Hepatocyte (in vitro differentiated cells): ENCODE data around the gene IL17RB. TPM values are rescaled to one million over a fixed set of nuclear protein-coding genes. Genes with fewer than 3 reads are reported as not detected.
A peak's percentile ranks its signal among the peaks of the same experiment; 100 is the strongest.

Experiments
- DNase-seq: peaks from one replicate; pipeline ENCODE4 v3.0.0-alpha.2; 2016; ENCODE audit warnings: low spot score
- H2AFZ ChIP-seq: fragments of 200-600 bp; sonication (generic); 2 replicates; pipeline ENCODE4 v1.6.0; 2016; ENCODE audit warnings: antibody characterized with exemption, mild to moderate bottlenecking
- H3K27ac ChIP-seq: fragments of 200-600 bp; sonication (generic); 2 replicates; pipeline ENCODE4 v1.5.1; 2016; ENCODE audit warnings: mild to moderate bottlenecking
- H3K27me3 ChIP-seq: fragments of 200-600 bp; sonication (generic); 2 replicates; pipeline ENCODE4 v1.6.1; 2016
- H3K36me3 ChIP-seq: fragments of 200-600 bp; sonication (generic); replicated peaks from 2 replicates; pipeline ENCODE4 v1.5.1; 2016; ENCODE audit warnings: low read depth; ENCODE audit not compliant: insufficient read depth
- H3K4me1 ChIP-seq: fragments of 200-600 bp; sonication (generic); 2 replicates; pipeline ENCODE4 v1.5.1; 2016; ENCODE audit warnings: mild to moderate bottlenecking, moderate library complexity; ENCODE audit not compliant: insufficient read depth
- H3K4me2 ChIP-seq: fragments of 200-600 bp; sonication (generic); 2 replicates; pipeline ENCODE4 v1.6.0; 2016
- H3K4me3 ChIP-seq: fragments of 200-600 bp; sonication (generic); 2 replicates; pipeline ENCODE4 v1.5.1; 2016; ENCODE audit warnings: mild to moderate bottlenecking
- H3K79me2 ChIP-seq: fragments of 200-600 bp; sonication (generic); 2 replicates; pipeline ENCODE4 v1.6.0; 2017; ENCODE audit warnings: mild to moderate bottlenecking
- H3K9me2 ChIP-seq: fragments of 200-600 bp; sonication (generic); replicated peaks from 2 replicates; pipeline ENCODE4 v1.6.0; 2017; ENCODE audit warnings: mild to moderate bottlenecking; ENCODE audit not compliant: insufficient read depth
- H3K9me3 ChIP-seq: fragments of 200-600 bp; sonication (generic); 2 replicates; pipeline ENCODE4 v1.5.1; 2016; ENCODE audit warnings: low read depth, mild to moderate bottlenecking
- H4K20me1 ChIP-seq: fragments of 200-600 bp; sonication (generic); 2 replicates; pipeline ENCODE4 v1.6.0; 2016; ENCODE audit warnings: mild to moderate bottlenecking; ENCODE audit not compliant: insufficient read depth, poor library complexity, severe bottlenecking
- CTCF ChIP-seq: fragments of 200-600 bp; sonication (generic); IDR thresholded peaks from 2 replicates; pipeline ENCODE4 v1.5.1; 2016; ENCODE audit warnings: antibody characterized with exemption, mild to moderate bottlenecking; ENCODE audit not compliant: poor library complexity
- EZH2 ChIP-seq: fragments of 200-600 bp; sonication (generic); IDR thresholded peaks from 2 replicates; pipeline ENCODE4 v1.6.1; 2016; ENCODE audit warnings: antibody characterized with exemption, mild to moderate bottlenecking, borderline replicate concordance
- EZH2phosphoT487 ChIP-seq: fragments of 200-600 bp; sonication (generic); IDR thresholded peaks from one replicate; pipeline ENCODE4 v1.6.1; 2018; ENCODE audit warnings: antibody characterized with exemption, mild to moderate bottlenecking, low read depth, moderate library complexity; ENCODE audit not compliant: unreplicated experiment, severe bottlenecking
- WGBS: methylation state at CpG from one replicate; pipeline ENCODE4 v1.1.6; 2016; ENCODE audit warnings: low lambda C conversion rate; ENCODE audit errors: missing lambda C conversion rate; 5-methylcytosine and 5-hydroxymethylcytosine counted together
- polyA plus RNA-seq: library from polyadenylated mRNA; unstranded; fragments of >200 nt; fragmentation: Nextera tagmentation; extraction: Ambion mirVana; gene quantifications from 2 replicates; pipeline ENCODE4 v1.2.1, GENCODE V29; 2016
- total RNA-seq: library from RNA; depleted of rRNA; stranded (reverse); fragments of >200 nt; gene quantifications from 2 replicates; pipeline ENCODE4 v1.2.3, GENCODE V29; 2014

The IL17RB gene
- total and polyA plus RNA-seq, 2 experiments from 2014 or later = 14.1 to 17.4 TPM

- Histone ChIP-seq H3K4me3 (no peak overlapping the region), H3K9me2 (no peaks in the 10 kb centered on the region), H3K4me1 (peaks cover 21% of the 10 kb centered on the region), H3K36me3 (no peaks in the 10 kb centered on the region), H3K9me3 (no peaks in the 10 kb centered on the region), H3K4me2 (no peak overlapping the region), H2AFZ (no peak overlapping the region), H3K79me2 (peaks cover 50% of the 10 kb centered on the region), H3K27ac (no peak overlapping the region), H4K20me1 (peaks cover 24% of the 10 kb centered on the region), H3K27me3 (no peaks in the 10 kb centered on the region)
- WGBS = 96% methylated on average over 3 of the region's 3 CpGs
- no peak for DNase-seq
- TF ChIP-seq EZH2 = no peak
- TF ChIP-seq CTCF = no peak
- TF ChIP-seq EZH2phosphoT487 = no peak
Observed at GRCh38 chr3:53885239-53885638, 38.9 kb downstream of the IL17RB start.

DNA sequence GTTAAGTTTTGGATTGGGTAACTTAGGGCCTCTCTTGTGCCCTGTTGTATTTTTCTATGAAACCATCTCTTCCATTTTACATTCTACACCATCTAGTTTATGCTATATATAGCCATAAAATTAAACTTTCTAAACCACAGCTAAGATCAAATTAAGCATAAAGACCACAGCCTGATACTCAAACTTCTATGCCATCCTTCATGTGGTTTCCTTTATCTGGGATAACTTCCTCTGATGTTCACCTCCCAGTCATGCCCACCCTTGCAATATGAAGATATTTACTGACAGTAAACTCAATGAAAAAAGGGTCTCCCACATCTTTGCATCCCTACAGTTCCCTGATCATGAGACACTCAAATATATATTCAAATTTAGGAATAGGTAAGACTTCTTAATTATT is 41.1 kb downstream of the IL17RB start:
- H3K4me1 ChIP-seq = peaks cover 14% of the 10 kb centered on the region
- H3K27me3 ChIP-seq = no peaks in the 10 kb centered on the region
- no peak overlapping the region for H2AFZ ChIP-seq
- H3K27ac ChIP-seq = no peak overlapping the region
- no peak for DNase-seq
- no peaks in the 10 kb centered on the region for H3K9me2 ChIP-seq
- H3K9me3 ChIP-seq = no peaks in the 10 kb centered on the region
- peaks cover 44% of the 10 kb centered on the region for H3K79me2 ChIP-seq
- peaks cover 27% of the 10 kb centered on the region for H4K20me1 ChIP-seq
- H3K4me2 ChIP-seq = no peak overlapping the region
- no peak overlapping the region for H3K4me3 ChIP-seq
- TF ChIP-seq EZH2phosphoT487 = no peak
- no peak for TF ChIP-seq EZH2
- no peaks in the 10 kb centered on the region for H3K36me3 ChIP-seq

GRCh38 chr3:53888232-53888631 is 41.9 kb downstream of the IL17RB start:
- Histone ChIP-seq H3K4me2 (no peak overlapping the region), H3K27me3 (no peaks in the 10 kb centered on the region), H2AFZ (no peak overlapping the region), H3K79me2 (peaks cover 44% of the 10 kb centered on the region), H4K20me1 (peaks cover 27% of the 10 kb centered on the region), H3K9me3 (no peaks in the 10 kb centered on the region), H3K4me3 (no peak overlapping the region), H3K4me1 (peaks cover 12% of the 10 kb centered on the region), H3K36me3 (no peaks in the 10 kb centered on the region), H3K27ac (no peak overlapping the region), H3K9me2 (no peaks in the 10 kb centered on the region)
- WGBS = 69% methylated on average over 1 of the region's 1 CpG
- TF ChIP-seq CTCF (no peak), EZH2 (no peak), EZH2phosphoT487 (no peak)
- DNase-seq = no peak

GRCh38 chr3:53890726-53891475 is 44.5 kb downstream of the IL17RB start:
- peak overlapping the region; percentile 97 for H3K27ac ChIP-seq
- H4K20me1 ChIP-seq = peaks cover 27% of the 10 kb centered on the region
- peaks cover 44% of the 10 kb centered on the region for H3K79me2 ChIP-seq
- H3K4me2 ChIP-seq = peak overlapping the region; percentile 78
- no peaks in the 10 kb centered on the region for H3K9me2 ChIP-seq
- TF ChIP-seq EZH2phosphoT487 (no peak), CTCF (no peak), EZH2 (no peak)
- H3K36me3 ChIP-seq = no peaks in the 10 kb centered on the region
- WGBS = 4% methylated on average over 21 of the region's 21 CpGs
- DNase-seq = peak; percentile 82
- H3K9me3 ChIP-seq = no peaks in the 10 kb centered on the region
- H3K4me3 ChIP-seq = peak overlapping the region; percentile 47
- H3K27me3 ChIP-seq = no peaks in the 10 kb centered on the region
- H3K4me1 ChIP-seq = peaks cover 12% of the 10 kb centered on the region
- H2AFZ ChIP-seq = peak overlapping the region; percentile 21
